SHP77 (cell line): ENCODE results near the gene OTUD7B.
"Not testable (repeated sequence)": the region's sequence is repeated elsewhere in the genome, so short reads cannot be mapped to it uniquely, and the experiment has no call there.

Experiments
- DNase-seq, 2 experiments: peaks; one replicate each; lab custom pipeline; 2025; lab: John Stamatoyannopoulos, UW

The OTUD7B gene

GRCh38 chr1:150003801-150004200 lies 6.7 kb downstream of the OTUD7B start:
- no peak for DNase-seq

DNA sequence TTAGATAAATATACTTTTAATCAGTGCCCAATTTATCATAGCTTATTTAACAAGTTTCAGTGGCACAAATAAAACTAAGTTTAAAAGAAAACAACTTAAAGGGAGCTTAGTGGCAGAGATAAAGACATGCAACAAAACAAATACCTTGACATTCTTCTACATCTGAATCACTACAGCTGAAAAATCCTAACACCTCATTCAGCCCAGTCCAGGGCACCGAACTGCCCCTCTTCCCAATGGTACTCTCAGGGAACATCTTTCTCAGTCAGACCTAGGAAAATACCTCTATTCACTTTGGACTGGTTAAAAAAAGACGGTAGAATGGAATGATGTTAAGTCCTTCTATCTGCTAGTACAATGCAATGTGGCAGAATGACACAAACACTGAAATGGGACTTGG lies 8.3 kb downstream of the OTUD7B start:
- DNase-seq: no peak

- DNase-seq: no peak
These were observed 9.1 kb downstream of the OTUD7B start for GRCh38 chr1:150001415-150001814.

- DNase-seq: no peak
These were observed 12.8 kb downstream of the OTUD7B start for GRCh38 chr1:149997585-149998262.

DNA sequence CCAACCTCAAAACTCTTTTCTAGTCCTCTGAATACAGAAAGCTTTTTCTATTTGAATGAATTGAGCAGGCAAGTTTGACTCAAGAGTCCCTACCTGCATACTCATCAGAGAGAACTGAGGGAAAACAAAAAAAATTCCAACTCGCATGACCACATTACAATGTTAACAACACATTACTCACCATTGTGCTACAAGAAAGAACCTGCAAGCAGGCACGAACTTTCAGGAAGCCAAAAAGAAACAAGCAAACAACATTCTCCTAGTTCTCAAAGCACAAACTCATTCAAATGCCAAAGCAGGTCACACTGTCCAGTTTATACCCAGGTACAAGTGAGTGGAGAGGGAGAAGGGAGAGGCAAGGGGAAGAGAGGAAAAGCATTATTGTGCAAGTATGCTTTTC lies 14.6 kb downstream of the OTUD7B start:
- DNase-seq: no peak

DNA sequence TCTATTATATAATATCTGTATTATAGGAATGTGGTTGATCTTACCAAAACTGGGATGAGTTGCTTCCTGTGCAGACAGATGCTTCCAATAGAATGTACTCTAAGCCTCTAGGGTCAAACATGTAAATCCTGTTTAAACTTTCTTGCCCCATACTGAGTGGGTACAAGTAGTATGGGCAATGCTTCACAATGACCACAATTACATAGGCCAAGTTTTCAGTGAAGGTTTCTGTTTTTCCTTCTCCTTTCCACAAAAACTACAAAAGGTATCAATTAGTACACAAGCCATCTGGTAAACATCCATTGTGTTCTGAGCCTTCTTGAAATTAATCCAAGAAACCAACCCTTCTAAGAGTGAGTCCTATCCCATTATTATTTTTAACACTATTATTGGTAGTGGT lies 16.8 kb downstream of the OTUD7B start:
- DNase-seq: no peak

GRCh38 chr1:149993181-149993580 lies 17.3 kb downstream of the OTUD7B start:
- DNase-seq: no peak

GRCh38 chr1:149987297-149987595 lies 23.3 kb downstream of the OTUD7B start:
- DNase-seq: no peak

DNA sequence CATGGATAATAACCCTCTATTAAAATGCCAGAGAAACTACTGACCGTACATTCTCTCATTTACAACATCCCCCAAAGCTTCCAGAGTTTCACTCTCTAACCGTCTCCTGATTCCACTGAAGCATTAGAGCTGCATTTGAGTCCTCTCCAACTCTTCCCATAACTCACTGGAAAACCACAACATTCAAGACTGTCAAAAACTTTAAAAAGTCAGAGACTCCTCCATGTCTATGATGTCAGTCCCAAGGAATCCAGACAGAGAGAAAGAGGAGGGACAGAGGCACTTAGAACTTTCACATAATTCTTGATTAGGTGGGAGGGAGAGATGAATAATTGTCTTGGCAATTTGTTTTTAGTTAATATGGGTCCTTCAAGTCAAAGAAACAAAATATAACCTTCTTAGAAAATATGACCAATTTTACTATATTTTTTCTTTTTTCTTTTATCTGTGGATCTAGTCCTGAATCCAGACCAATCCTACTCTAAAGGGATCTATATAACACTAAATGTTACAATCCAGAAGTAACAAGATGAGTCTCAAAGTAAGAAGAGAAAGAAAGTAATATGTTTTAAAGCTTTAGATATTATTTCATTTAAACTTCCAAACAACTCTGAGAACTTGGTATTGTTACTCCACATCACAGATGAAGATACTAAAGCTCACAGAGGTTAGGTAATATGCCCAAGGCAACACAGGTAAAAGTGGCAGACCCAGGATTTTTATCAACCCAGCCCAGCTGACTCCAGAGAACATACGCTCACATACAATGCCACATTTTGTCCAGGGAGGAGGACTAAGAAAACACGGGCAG lies 23.8 kb downstream of the OTUD7B start:
- no peak for DNase-seq

GRCh38 chr1:149979972-149980540 lies 30.5 kb downstream of the OTUD7B start:
- no peak for DNase-seq

DNA sequence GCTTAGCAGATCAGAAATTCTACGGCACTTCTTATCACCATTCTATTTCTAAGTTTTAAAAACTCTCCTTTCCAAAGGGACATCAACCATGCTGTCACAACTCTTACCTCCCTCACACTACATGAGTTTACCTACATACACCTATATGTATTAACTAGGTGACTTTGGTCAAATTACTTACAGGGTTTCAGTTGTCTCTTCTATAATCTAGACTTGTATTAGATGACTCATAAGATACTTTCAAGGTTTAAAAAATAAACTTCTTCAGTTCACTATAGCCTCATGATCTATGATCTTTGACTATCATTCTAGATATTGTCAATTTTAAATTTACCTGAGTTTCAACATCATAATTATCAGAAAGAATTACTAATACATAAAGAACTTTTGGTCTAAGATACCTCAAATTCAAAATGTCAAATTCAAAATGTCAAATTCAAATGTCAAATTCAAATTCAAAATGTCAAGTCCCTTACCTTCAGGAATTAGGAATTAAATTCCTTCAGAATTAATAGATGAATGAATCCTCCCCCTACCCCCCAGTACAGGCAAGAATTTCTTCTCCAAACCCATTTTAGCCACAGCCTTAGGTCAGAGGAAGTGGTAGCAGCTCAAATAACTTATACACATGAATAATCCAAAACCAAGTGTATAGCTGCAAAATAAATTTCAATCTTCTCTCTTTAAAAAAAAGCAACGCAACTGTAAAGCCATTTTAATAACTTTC lies 31.1 kb downstream of the OTUD7B start:
- DNase-seq: no peak

DNA sequence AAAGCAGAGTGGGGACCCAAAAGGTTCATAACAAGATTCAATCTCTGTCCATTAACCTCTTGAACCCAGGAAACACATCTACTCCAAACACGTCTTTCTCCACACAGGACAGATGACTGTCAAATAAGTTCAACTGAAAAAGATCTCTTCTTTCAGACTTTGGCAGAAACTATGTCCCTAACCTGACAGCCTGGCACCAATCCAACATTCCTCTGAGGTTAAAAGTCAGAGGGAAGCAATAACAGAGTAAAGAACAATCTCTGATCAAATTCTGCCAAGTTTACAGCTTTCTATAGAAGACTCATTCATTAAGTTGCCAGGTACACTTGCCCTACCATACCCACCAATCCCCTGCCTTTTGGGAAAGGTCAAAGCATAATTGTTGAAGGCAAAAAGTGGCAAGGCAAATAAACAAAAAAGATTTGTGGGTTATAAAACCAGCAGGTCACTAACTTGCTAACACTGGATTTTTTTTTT lies 31.9 kb downstream of the OTUD7B start:
- no peak for DNase-seq

GRCh38 chr1:149977345-149977744 lies 33.2 kb downstream of the OTUD7B start:
- DNase-seq: peak; percentile 68 to 74

DNA sequence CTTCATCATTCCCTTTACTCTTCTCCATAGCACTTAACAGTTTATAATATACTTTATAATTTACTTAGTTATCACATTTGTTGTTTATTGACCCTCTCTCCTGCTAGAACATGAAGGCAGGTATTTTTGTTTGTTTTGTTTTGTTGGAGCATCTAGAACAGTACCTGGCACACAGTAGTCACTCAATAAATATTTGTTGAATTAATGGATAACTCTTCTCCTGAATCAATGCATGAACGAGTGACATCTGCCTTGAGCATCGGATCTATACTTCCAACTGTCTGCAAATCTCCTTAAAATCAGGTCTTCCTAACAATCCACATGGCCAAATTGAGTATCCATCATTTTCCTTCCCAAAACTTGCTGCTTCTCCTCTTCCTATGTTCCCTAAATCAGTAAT lies 38.0 kb downstream of the OTUD7B start:
- no peak for DNase-seq

DNA sequence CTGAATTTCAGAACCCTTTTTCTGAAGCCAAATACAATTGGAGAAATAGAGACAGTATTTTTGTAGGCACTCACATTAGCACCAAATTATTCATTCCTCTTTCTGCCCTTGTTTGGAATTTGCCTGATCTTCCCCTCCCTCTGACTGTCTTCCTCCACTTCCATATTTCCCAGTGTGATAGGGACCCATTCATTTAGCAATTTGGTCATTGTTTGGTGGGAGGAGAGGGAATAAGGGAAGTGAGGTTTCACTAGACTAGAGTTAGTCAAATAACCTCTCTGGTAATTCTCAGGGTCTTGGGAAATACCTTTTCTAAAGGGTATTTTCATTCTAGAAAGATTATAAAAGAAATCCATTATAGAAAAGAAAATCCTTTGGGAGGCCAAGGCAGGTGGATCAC lies 42.9 kb downstream of the OTUD7B start:
- no peak for DNase-seq

DNA sequence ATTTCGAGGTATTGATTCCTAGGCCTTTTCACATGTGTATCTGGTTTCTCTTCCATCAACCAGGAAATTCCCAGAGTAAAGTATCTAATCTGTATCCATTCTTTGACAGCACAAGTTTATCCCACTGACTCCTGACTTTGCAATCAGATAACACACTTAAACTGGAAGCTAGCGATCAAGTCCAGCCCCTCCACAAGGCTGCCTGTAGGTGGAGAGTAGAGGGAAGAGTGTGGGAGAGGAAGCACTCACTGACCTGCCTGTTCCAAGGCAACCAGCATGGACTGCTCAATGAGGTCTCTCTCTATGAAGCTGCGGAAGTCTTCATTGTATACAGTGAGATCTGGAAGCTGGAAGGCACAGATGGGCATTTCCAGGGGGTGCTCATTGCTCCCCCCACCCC lies 43.5 kb downstream of the OTUD7B start:
- DNase-seq: no peak

- no peak for DNase-seq
These were observed 44.1 kb downstream of the OTUD7B start for GRCh38 chr1:149966405-149966804.

GRCh38 chr1:149965440-149965839 lies 45.1 kb downstream of the OTUD7B start:
- DNase-seq: no peak

- no peak for DNase-seq
These were observed 47.2 kb downstream of the OTUD7B start for GRCh38 chr1:149963358-149963757.

DNA sequence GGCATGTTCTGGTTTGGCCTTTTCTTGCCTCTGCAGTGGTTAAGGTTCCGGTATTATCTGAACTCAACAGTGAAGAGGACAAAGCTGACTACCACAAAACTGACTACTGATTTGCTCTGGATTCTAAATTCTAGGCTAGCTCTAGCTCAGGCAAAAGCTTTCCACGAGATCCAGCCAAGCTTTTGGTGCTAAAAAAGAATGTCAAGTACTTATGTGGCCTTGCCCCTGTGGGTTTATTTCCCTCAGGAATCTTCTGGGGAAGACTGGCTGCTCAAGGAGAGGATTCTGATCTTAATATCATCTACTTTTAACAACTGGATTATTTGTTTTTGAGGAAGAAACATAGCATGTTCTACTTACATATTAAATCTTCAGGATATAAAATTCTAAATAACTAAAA lies 47.8 kb downstream of the OTUD7B start:
- DNase-seq: no peak

- peak; percentile 65 to 70 for DNase-seq
These were observed 48.4 kb downstream of the OTUD7B start for GRCh38 chr1:149962039-149962647.

DNA sequence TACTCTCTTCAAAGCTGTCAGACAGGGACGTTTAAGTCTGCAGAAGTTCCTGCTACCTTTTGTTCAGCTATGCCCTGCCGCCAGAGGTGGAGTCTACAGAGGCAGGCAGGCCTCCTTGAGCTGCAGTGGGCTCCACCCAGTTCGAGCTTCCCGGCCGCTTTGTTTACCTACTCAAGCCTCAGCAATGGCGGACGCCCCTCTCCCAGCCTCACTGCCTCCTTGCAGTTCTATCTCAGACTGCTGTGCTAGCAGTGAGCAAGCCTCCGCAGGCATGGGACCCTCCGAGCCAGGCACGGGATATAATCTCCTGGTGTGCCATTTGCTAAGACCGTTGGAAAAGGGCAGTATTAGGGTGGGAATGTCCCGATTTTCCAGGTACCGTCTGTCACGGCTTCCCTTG lies 53.0 kb downstream of the OTUD7B start:
- not testable (repeated sequence) for DNase-seq
